Fibroblast of peridontal ligament (primary cell): ENCODE results near the gene RASSF3.
A peak's percentile ranks its signal among the peaks of the same experiment; 100 is the strongest.
"Not testable (repeated sequence)": the region's sequence is repeated elsewhere in the genome, so short reads cannot be mapped to it uniquely, and the experiment has no call there.

Source experiments
- DNase-seq: peaks from one replicate; pipeline ENCODE4 v3.0.0-alpha.2; 2010; ENCODE audit errors: extremely low read depth

RASSF3 gene

GRCh38 chr12:64633011-64633939 lies 23.0 kb downstream of the RASSF3 start:
- DNase-seq: no peak

GRCh38 chr12:64633940-64634337 lies 23.6 kb downstream of the RASSF3 start:
- peak; percentile 68 for DNase-seq

- no peak for DNase-seq
Measured at GRCh38 chr12:64634508-64635092, 24.3 kb downstream of the RASSF3 start.

DNA sequence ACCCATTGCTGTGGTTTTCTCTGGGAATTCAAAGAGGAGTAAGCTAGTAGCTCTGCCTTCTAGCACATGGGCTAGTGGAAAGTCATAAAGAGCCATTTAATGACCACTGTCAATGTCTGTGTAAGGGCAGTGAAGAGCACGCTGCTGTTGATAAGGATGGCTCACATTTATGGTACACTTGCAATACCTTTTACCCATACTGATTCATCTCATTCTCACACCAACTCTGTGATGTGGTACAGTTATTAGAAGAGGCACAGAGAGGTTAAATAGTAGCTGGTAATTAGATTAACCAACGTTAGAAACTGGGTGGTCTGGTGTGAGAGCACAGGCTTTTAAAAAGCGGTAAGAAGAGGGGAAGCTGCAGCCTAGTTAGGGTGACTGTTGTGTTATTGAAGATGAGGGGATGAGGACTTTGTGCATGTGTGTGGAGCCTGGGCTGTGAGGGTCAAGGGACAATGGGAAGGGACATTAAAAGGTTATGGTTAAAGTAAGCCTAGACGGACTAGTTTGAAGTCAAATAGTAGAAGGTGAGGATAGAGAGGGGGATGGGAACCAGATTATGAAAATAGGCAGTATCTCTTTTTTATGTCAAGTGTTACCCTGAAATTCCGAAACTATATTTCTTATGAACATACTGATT lies 25.2 kb downstream of the RASSF3 start:
- DNase-seq: no peak

GRCh38 chr12:64636856-64637255 lies 26.6 kb downstream of the RASSF3 start:
- no peak for DNase-seq

GRCh38 chr12:64639466-64639865 lies 29.2 kb downstream of the RASSF3 start:
- no peak for DNase-seq

- no peak for DNase-seq
Measured at GRCh38 chr12:64646318-64646717, 36.0 kb downstream of the RASSF3 start.

GRCh38 chr12:64649487-64649886 lies 39.2 kb downstream of the RASSF3 start:
- DNase-seq: no peak

GRCh38 chr12:64650762-64651161 lies 40.5 kb downstream of the RASSF3 start:
- DNase-seq: peak; percentile 66

DNA sequence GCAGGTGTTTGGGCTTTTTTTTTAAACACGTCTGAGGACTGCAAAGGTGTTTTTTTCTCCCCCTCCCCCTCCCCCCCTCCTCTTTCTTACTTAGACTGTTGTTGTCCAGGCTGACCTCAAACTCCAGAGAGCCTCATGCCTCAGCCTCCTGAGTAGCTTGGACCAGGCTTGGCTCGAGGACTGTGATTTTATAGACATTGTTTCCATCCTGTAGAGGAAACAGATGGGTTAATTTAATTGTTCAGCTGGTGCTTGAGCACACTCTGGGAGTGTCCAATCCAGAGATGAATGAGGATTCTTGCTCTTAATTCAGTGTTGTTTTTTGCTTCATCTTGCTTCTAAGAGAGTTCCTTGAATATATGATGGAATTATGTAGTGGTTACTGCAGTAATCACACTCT lies 42.1 kb downstream of the RASSF3 start:
- DNase-seq: no peak

- no peak for DNase-seq
Measured at GRCh38 chr12:64653123-64653522, 42.8 kb downstream of the RASSF3 start.

GRCh38 chr12:64653907-64654306 lies 43.6 kb downstream of the RASSF3 start:
- DNase-seq: not testable (repeated sequence)

- no peak for DNase-seq
Measured at GRCh38 chr12:64655141-64655540, 44.8 kb downstream of the RASSF3 start.

GRCh38 chr12:64656429-64656828 lies 46.1 kb downstream of the RASSF3 start:
- no peak for DNase-seq

DNA sequence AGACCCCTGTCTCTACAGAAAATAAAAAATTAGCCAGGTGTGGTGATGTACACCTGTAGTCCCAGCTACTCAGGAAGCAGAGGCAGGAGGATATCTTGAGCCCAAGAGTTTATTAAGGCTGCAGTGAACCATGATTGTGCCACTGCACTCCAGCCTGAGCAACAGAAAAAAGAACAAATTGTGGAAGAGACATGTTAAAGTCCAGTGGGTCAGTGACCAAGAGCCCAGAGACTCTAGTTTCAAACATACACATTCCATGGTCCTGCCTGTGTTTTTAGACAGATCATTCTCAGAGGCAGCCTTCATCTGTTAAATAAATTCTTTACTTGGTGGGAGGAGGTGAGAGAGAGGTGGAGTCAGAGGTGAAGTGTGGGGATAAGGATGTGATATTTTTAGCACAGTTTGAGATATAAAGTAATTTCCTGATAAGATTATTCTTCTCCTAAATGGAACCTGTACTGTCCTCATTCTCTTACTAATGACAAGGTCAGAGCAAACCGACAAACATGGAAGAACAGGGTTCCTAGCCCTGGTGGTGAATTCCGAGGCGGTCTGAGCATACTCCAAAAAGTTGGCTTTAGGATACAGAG lies 48.7 kb downstream of the RASSF3 start:
- no peak for DNase-seq

DNA sequence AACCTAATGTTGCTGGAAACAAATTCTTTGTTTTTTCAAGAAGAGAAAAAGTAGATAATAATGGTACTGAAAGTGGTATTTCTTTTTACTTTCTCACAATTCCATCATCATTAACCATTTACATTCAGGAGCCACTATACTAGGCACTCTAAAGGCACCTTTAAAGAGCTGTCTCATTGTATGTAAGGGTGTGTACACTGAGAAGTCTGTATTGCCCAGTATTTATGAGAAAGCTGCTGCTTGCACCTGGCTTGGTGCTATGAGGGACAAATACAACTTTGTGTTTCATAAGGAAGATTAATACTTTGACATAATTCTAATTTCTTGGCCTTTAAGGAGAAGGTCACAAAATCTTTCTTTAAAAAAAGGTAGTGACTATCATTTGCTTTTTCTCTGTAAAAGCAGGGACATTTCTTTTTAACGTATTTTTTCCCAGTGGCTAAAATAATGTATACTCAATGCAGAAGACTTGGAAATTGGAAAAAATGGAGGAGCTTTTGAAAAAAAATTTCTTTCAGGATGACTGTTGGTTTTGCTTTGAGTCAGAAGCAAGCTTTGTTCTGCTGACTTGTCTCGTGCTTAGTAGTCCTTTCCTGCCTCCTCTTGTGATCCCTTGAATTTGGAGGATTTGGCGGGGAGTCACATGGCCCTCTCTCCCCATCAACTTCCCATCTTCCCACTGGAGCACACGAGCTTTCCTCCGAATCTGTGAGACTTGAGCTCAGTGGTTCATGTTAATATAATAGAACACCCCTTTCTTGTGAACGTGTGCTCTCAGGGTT lies 50.1 kb downstream of the RASSF3 start:
- DNase-seq: no peak

GRCh38 chr12:64663015-64663414 lies 52.7 kb downstream of the RASSF3 start:
- no peak for DNase-seq

GRCh38 chr12:64665514-64665913 lies 55.2 kb downstream of the RASSF3 start:
- DNase-seq: no peak

GRCh38 chr12:64666054-64666914 lies 56.0 kb downstream of the RASSF3 start:
- no peak for DNase-seq

GRCh38 chr12:64667793-64668192 lies 57.5 kb downstream of the RASSF3 start:
- DNase-seq: no peak
